ENCODE results near the gene TREML2.

TREML2 gene

DNA sequence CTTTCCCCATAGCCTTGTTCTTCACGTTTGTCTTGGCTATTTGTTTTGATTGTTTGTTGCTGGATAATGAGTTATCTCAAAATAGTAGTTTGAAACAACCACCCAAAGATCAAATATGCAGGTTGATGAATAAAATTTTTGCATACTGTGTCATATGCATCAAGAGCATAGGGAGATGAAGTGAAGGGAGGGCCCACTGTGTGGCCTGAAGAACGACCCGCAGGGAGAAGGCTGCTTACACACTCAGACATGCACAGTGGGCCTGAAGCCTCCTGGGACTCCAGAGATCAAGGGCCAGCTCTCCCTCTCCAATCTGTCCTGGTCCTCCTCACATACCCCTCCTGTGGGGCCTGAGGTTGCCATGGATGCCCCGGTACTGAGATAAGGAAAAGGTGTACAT is 21.8 kb downstream of the TREML2 start:
- FAIRE-seq (no peak), DNase-seq (ENCODE audit: insufficient read length, low spot score) (no peak)

DNA sequence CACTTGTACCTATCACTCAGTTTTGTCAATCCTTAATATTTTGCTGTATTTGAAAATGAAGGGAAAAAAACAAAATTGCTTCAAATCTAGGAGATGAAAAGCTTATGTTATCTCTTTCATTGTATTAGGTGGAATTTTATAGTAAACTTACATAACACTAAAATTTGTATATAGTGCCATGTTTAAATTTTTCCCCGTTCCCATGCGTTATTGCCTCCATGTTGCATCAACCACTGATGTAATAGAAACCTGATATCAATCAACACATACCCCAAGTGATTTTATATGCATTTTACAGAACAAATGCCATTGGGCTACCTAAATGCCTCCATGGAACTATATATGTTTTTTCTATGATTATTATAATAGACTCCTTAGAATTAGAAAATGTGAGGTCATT is 23.3 kb downstream of the TREML2 start:
- FAIRE-seq (no peak), DNase-seq (ENCODE audit: insufficient read length, low spot score) (no peak)

DNA sequence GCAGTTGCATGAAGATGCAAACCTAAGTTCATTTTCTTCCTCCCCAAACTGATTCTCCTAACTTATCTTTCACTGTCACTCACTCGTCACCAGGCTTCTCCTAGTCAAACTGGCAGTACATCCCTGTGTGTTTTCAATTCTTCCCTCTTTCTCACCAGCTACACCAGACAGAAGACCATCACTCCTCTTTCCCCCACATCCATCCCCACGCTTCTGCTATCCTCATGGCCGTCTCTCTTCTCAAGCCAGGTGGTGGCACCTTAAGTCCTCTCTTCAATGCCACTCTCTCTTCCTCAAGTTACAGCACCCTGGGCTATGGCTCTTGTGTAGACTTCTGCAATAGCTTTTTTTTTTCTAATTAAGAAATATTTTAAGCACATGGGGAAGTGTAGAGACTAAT is 23.7 kb downstream of the TREML2 start:
- DNase-seq (ENCODE audit: insufficient read length, low spot score) (no peak), FAIRE-seq (peak; percentile 28)

- no peak for FAIRE-seq
- no peak for DNase-seq (ENCODE audit: insufficient read length, low spot score)
These were observed 24.8 kb downstream of the TREML2 start for GRCh38 chr6:41176189-41176588.

GRCh38 chr6:41175084-41175483 is 25.9 kb downstream of the TREML2 start:
- FAIRE-seq (no peak), DNase-seq (ENCODE audit: insufficient read length, low spot score) (no peak)

DNA sequence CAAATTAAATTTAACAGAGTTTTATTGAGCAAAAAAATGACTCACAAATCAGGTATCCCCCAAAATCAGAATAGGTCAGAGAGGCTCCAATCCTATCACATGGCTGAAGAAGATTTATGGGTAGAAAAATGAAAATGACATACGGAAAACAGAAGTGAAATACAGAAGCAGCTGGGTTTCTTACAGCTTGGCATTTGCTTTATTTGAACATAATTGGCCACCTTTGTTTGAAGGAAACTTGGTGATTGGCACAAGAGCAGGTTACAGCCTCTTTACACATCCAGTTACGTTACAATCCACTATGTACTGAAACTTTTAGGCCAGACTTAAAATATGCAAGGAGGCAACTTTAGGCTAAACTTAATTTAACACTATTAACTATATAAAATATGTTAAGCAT is 26.3 kb downstream of the TREML2 start:
- DNase-seq (ENCODE audit: insufficient read length, low spot score) (no peak), FAIRE-seq (no peak)

GRCh38 chr6:41171908-41172307 is 29.0 kb downstream of the TREML2 start:
- FAIRE-seq (no peak), DNase-seq (ENCODE audit: insufficient read length, low spot score) (no peak)

DNA sequence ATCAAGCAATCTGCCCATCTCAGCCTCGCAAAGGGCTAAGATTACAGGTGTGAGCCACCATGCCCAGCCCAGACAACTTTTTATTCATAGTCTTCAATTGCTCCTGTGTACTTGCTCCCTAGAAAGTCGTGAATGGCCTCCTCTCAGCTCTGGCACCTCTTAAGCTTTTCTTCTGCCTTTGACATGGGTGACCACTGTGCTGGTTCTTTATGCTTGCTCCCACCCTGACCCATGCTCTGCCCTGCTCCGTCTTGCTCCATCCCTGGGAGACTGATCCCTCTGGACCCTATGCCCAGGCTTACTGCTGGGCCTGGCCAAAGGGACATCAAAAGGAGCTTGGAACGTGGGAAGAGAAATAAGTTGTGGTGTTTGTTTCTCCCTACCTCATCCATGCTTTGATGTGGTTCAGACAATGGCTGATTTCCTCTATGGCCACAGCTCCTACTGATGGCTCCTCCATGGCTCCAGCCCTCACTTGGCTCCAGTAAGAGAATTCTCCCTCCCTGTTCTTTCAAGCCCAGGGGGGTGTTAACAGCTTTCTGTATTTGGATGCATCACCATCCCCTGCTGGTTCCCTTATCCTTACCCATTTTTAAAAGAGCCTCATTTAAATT is 30.3 kb downstream of the TREML2 start:
- no peak for FAIRE-seq

DNA sequence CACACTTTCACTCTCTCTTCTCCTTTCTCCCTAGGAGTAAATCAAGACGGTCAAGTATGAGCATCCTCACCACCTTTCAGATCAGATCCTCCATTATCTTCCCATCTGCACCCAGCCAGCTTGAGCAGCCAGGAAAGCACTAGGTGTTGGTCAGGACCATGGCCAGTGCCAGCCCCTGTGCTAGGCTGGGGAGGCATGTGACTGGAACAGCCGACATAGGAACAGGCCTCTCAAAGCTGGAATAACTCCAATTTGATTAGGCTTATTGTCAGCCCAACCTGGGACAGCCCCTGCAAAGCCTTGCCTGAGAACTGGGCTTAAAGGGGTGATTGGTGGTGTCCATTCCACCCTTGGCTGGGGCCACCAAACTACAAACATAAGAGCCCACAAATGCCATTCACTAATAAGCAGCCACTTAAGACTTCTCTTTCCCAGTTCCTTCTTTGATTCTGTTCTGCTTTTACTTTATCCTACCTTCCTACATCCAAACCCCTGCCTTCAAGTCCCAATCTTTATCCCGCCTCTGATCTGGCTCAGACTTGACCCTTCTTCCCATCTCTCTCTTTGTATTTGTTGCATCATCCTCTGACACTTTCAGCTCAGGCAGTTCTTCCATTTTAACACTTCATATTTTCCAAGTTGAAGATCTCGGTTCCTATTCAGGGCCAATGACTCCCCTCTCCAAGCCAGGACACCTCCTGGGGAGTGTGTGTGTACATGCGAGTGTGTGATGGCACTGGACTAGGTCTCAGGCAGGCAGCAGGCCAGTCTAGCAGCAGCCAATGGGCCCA is 33.6 kb downstream of the TREML2 start:
- FAIRE-seq (no peak), DNase-seq (ENCODE audit: insufficient read length, low spot score) (no peak)

More for the DNA sequence above, 30.3 kb downstream of the TREML2 start:
- no peak for DNase-seq (ENCODE audit: insufficient read length, low spot score)

DNA sequence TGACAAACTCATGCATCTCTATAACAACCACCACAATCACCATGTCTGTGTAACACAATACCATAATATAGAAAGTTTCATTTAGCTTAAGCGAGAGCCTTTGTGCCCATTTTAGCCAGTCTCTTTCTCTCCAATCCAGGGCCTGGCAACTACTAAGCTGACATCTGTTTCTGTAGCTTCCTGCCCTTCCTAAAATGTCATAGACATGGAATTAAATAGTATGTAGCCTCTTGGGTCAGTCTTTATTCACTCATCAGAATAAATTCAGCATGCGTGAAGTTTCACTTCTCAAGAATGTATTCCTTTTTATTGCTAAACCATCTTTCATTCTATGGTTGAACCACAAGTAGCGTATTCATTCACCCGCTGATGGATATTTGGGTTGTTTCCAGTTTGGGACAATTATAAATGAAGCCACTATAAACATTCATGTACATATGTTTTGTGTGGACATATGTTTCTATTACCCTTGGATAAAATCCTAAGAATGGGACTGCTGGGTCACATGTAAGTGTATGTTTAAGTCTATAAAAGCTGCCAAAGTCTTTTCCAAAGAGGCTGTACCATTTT is 36.3 kb downstream of the TREML2 start:
- FAIRE-seq: no peak
- no peak for DNase-seq (ENCODE audit: insufficient read length, low spot score)

DNA sequence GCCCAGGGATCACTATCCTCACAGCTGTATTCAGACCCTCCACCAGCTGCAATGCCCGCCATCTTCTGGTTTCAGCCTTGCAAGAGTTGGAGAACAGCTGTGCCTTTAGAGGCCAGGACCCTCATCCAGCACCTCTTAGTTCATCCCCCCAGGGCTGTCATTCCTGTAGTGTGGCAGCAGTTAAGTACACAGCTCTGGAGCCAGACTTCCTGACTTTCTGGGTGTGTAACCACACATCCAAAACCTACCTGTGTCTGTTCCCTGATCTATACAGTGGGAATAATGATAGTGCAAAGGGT is 37.6 kb downstream of the TREML2 start:
- DNase-seq (ENCODE audit: insufficient read length, low spot score) (no peak), FAIRE-seq (no peak)

DNA sequence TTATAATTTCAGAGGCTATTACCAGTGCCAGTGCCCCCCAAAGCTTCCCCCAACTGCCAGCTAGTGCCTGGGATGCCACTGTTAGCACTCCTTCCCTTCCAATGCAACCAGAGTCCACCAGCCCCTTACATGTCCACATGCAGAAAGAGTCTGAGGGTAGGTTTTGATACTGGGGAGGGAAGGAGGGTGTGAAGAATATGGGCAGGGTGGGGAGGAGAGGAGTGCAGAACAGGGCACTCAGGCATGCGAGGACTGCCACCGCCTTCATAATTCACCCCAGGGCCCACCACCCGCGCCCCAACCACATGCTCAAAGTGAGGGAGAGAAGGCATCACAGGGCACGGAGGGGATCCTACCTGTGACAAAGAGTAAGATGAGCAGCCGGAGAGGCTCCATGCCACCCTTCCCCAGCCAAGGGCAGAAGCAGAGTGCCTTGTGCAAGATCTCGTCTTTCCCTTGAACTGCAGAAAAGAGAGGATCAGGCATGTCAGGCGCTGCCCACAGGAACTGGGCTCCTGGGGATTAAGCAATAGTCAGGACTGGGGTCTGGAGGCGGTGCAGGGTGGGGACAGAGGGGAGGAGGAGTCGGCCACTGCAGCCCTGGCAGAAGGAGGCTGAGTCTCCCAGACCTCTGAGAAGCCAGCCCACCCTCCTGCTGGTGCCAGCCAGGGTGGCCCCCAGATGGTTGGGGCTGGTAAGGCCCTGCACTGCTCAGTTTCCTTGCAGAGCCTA is 38.1 kb downstream of the TREML2 start, which contains the start of gene TREM2:
Gene TREM2 (minus strand): TSS at position 430 of the 732 bp plus-strand sequence. CDS start 34 bp downstream, at position 396.
- no peak for FAIRE-seq
- no peak for DNase-seq (ENCODE audit: insufficient read length, low spot score)

- FAIRE-seq (no peak), DNase-seq (ENCODE audit: insufficient read length, low spot score) (no peak)
These were observed 38.9 kb downstream of the TREML2 start for GRCh38 chr6:41161851-41162552.

- DNase-seq (ENCODE audit: insufficient read length, low spot score) (no peak), FAIRE-seq (no peak)
These were observed 39.6 kb downstream of the TREML2 start for GRCh38 chr6:41161380-41161779.

DNA sequence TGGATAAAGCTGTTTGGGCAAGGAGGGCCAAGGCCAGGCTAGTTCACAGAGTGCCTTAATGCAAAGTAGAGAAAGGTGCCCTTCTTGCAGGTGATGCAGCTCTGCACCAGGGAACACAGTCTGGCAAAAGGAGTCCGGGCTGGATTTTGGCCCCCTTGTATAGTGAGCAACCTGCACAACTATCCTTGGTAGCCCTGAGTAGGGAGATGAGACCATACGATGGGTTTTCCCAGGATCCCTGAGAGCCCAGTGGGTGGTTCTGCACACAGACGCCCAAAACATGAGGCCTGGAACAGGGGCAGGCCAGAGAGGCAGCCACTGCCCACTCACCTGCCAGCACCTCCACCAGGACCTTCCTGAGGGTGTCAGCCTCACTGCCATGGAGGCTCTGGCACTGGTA is 40.0 kb downstream of the TREML2 start:
- FAIRE-seq (no peak), DNase-seq (ENCODE audit: insufficient read length, low spot score) (no peak)

GRCh38 chr6:41159415-41160082 is 41.4 kb downstream of the TREML2 start:
- FAIRE-seq (no peak), DNase-seq (ENCODE audit: insufficient read length, low spot score) (no peak)

DNA sequence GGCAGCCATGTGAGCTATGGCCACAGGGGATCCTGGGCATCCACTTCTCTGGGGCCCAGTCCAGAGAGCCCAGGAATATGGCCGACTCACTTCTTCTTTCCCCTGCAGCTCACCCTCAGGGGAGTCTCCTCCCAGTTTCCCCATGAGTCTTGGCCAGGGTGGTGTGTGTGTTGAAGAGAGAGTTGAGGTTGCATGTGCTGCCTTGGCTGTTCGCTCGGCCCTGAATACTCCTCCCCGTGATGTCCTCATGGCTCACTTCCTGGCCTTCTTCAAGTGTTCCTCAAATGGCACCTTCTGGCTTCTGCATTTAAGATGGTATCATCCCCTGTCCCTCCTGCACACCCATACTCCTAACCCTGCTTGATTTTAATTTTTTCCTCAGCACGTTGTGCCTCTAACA is 43.6 kb downstream of the TREML2 start:
- DNase-seq (ENCODE audit: insufficient read length, low spot score) (no peak), FAIRE-seq (no peak)

DNA sequence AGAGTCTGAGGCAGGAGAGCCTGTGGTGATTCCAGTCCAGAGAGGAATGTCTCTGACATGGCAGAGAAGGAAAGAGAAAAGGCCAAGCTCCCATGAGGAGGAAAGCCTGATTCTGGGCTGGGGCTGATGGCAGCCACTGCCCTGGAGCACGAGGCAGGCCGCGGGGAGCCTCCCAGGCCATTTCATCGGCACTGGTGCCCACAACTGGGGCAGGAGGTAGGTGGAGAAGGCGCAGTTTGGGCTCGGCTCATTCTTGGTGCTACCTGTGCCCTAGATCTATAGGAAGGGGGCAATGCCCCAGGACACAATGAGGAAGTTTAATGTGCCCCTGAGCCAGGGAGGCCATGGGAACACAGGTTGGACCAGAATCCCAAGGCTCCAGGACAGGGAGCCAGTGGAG is 44.2 kb downstream of the TREML2 start:
- no peak for DNase-seq (ENCODE audit: insufficient read length, low spot score)
- no peak for FAIRE-seq

GRCh38 chr6:41156001-41156400 is 44.9 kb downstream of the TREML2 start:
- FAIRE-seq (no peak), DNase-seq (ENCODE audit: insufficient read length, low spot score) (no peak)

GRCh38 chr6:41155132-41155805 is 45.7 kb downstream of the TREML2 start:
- DNase-seq (ENCODE audit: insufficient read length, low spot score) (no peak), FAIRE-seq (no peak)
